ENCODE data around the gene MYH7.

DNA sequence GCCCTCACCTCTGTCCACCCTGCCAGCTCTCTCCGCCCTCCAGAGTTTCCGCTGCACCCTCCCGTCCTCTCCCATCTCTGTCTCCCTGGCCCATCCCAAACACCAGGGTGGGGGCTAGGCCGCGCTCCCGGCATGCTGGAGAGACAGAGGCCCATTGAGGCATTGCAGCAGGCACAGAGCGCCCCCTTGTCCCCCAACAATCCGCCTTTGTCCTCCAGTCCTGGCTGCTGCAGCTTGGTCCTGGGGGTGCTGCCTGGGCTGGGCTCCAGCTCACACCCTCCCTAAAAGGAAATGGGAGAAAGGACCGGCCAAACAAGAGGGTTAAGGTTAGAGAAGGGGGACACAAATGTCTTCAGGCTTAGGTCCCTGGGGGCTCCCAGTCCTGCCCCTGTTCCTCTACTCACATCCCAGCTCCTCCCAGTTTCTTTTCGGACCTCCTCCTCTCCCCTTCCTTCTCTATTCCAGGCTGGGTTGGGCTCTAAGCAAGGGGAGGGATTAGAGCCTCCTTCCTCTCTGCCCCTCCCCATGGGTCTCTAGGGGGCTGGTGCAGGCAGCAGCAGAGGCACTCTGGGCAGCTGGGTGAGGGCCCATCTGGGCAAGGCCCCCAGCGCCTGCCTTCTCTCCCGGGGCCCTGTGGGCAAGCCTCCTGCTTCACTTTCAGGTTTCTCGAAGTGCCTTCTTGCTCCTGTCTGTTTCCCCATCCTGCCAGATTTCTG is 58.8 kb downstream of the MYH7 start, which contains the start of gene CMTM5:
- TF ChIP-seq, protein P1, sequence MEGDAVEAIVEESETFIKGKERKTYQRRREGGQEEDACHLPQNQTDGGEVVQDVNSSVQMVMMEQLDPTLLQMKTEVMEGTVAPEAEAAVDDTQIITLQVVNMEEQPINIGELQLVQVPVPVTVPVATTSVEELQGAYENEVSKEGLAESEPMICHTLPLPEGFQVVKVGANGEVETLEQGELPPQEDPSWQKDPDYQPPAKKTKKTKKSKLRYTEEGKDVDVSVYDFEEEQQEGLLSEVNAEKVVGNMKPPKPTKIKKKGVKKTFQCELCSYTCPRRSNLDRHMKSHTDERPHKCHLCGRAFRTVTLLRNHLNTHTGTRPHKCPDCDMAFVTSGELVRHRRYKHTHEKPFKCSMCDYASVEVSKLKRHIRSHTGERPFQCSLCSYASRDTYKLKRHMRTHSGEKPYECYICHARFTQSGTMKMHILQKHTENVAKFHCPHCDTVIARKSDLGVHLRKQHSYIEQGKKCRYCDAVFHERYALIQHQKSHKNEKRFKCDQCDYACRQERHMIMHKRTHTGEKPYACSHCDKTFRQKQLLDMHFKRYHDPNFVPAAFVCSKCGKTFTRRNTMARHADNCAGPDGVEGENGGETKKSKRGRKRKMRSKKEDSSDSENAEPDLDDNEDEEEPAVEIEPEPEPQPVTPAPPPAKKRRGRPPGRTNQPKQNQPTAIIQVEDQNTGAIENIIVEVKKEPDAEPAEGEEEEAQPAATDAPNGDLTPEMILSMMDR (conservative IDR thresholded peaks at IDR 0.05; ENCODE audit: low read depth, low read length): no peak
- TF ChIP-seq POLR2A (IDR thresholded peaks at IDR 0.05; ENCODE audit: low read depth, low read length) (no peak), RCOR1 (IDR thresholded peaks at IDR 0.05; ENCODE audit: insufficient replicate concordance, low read length) (no peak)
